HCT116 (cell line): ENCODE measurements around the gene DNASE2B. TPM values are rescaled to one million over a fixed set of nuclear protein-coding genes. Genes with fewer than 3 reads are reported as not detected.

Source experiments
- ATAC-seq: fragments of 200-7000 bp; cut with Tn5 transposase; 2 replicates; pipeline ENCODE4 v1.9.1; 2020; ENCODE audit warnings: mild to moderate bottlenecking, moderate library complexity
- BruUV-seq: library from RNA; stranded (reverse); fragments of 400-500 nt; replicated peaks from 2 replicates; lab custom pipeline; 2021; lab: Mats Ljungman, UMichigan
- CTCF ChIA-PET: fragments of 300-600 bp; sonication (Branson Sonifier 250); formaldehyde crosslinking; loops from one replicate; lab custom pipeline; 2021; ENCODE audit warnings: antibody characterized with exemption; lab: Charles Lee
- POLR2A ChIA-PET: fragments of 300-600, 350-600 bp; sonication (Branson Sonifier 250); formaldehyde crosslinking; loops from one replicate; lab custom pipeline; 2021; ENCODE audit warnings: antibody characterized with exemption; lab: Charles Lee
- RAD21 ChIA-PET, 2 experiments: fragments of 300-600 bp; sonication (Branson Sonifier 250); formaldehyde crosslinking; loops; one replicate each; lab custom pipeline; 2023; ENCODE audit warnings: low total read pairs in 2 of 2; ENCODE audit not compliant: uncharacterized antibody in 2 of 2, unreplicated experiment in 2 of 2, low non-redundant PET in 1 of 2; lab: Charles Lee
- DNase-seq: peaks from one replicate; pipeline ENCODE4 v3.0.0-alpha.2; 2010; ENCODE audit warnings: low read depth, low spot score
- H2AFZ ChIP-seq: fragments of 200-600 bp; shearing (Covaris generic), sonication (generic); 2 replicates; pipeline ENCODE4 v1.6.1; 2017; ENCODE audit warnings: low read depth, mixed run types, mixed read lengths, antibody characterized with exemption, low read length; ENCODE audit not compliant: poor library complexity, severe bottlenecking
- H3K27ac ChIP-seq: 2 replicates; pipeline ENCODE4 v1.5.1; 2012; ENCODE audit warnings: low read depth, low read length
- H3K27me3 ChIP-seq: fragments of 200-600 bp; sonication (generic); 2 replicates; pipeline ENCODE4 v1.6.1; 2016; ENCODE audit warnings: mixed run types, low read length, mixed read lengths; ENCODE audit not compliant: insufficient read depth
- H3K36me3 ChIP-seq, 2 experiments: fragments of 200-500 bp in 1 of 2; fragments of 200-600 bp in 1 of 2; sonication (Bioruptor generic) in 1 of 2; sonication (generic) in 1 of 2; 2 replicates each; pipeline versions ENCODE4 v1.5.1 to v1.6.1; 2014 to 2016; ENCODE audit warnings: low read length in 2 of 2, inconsistent platforms in 1 of 2, mixed read lengths in 1 of 2, mixed run types in 1 of 2; ENCODE audit not compliant: insufficient read depth in 2 of 2, control insufficient read depth in 1 of 2
- H3K4me1 ChIP-seq, 2 experiments: fragments of 200-600 bp in 1 of 2; sonication (generic) in 1 of 2; 2 replicates each; pipeline versions ENCODE4 v1.5.1 to v1.6.1; 2012 to 2017; ENCODE audit warnings: low read length in 2 of 2, inconsistent platforms in 1 of 2, mild to moderate bottlenecking in 1 of 2, mixed read lengths in 1 of 2, mixed run types in 1 of 2, moderate library complexity in 1 of 2; ENCODE audit not compliant: insufficient read depth in 2 of 2, control insufficient read depth in 1 of 2
- H3K4me2 ChIP-seq: fragments of 200-600 bp; sonication (generic); 2 replicates; pipeline ENCODE4 v1.6.1; 2017; ENCODE audit warnings: mixed run types, low read length, mixed read lengths
- H3K4me3 ChIP-seq, 2 experiments: fragments of 200-600 bp in 1 of 2; sonication (generic) in 1 of 2; replicated peaks in 1 of 2; 2 replicates each; pipeline ENCODE4 v1.5.1; 2011 to 2016; ENCODE audit warnings: low read length in 2 of 2, control low read depth in 1 of 2, low read depth in 1 of 2, mild to moderate bottlenecking in 1 of 2, mixed read lengths in 1 of 2, mixed run types in 1 of 2
- H3K79me2 ChIP-seq: fragments of 200-600 bp; sonication (generic); 2 replicates; pipeline ENCODE4 v1.6.1; 2017; ENCODE audit warnings: mild to moderate bottlenecking, mixed run types, low read length, moderate library complexity, mixed read lengths; ENCODE audit not compliant: insufficient read depth
- H3K9ac ChIP-seq: fragments of 200-600 bp; sonication (generic); 2 replicates; pipeline ENCODE4 v1.6.1; 2016; ENCODE audit warnings: low read length, mixed read lengths
- H3K9me2 ChIP-seq: fragments of 200-600 bp; sonication (generic), shearing (Covaris generic); 2 replicates; pipeline ENCODE4 v1.6.1; 2017; ENCODE audit warnings: mixed run types, mild to moderate bottlenecking, moderate library complexity; ENCODE audit not compliant: insufficient read depth
- H3K9me3 ChIP-seq, 2 experiments: fragments of 200-500 bp in 1 of 2; fragments of 200-600 bp in 1 of 2; sonication (Bioruptor generic) in 1 of 2; sonication (generic) in 1 of 2; 2 replicates each; pipeline ENCODE4 v1.6.1; 2014 to 2017; ENCODE audit warnings: low read length in 2 of 2, mixed read lengths in 2 of 2, inconsistent platforms in 1 of 2, low read depth in 1 of 2, mild to moderate bottlenecking in 1 of 2, mixed run types in 1 of 2, moderate library complexity in 1 of 2; ENCODE audit not compliant: control insufficient read depth in 1 of 2, insufficient read depth in 1 of 2
- H4K20me1 ChIP-seq: fragments of 200-600 bp; sonication (generic), shearing (Covaris generic); 2 replicates; pipeline ENCODE4 v1.6.1; 2017; ENCODE audit warnings: mixed run types, mild to moderate bottlenecking, moderate library complexity; ENCODE audit not compliant: insufficient read depth
- CEBPB ChIP-seq: IDR thresholded peaks from 2 replicates; pipeline ENCODE4 v1.6.1; 2012; ENCODE audit warnings: low read depth
- EGR1 ChIP-seq: IDR thresholded peaks from 2 replicates; pipeline ENCODE4 v1.6.1; 2012; ENCODE audit warnings: low read depth
- ELF1 ChIP-seq: IDR thresholded peaks from 2 replicates; pipeline ENCODE4 v1.6.1; 2012; ENCODE audit warnings: low read depth, borderline replicate concordance
- POLR2AphosphoS5 ChIP-seq: IDR thresholded peaks from 2 replicates; pipeline ENCODE4 v1.6.1; 2011; ENCODE audit warnings: mild to moderate bottlenecking, low read depth, low read length, moderate library complexity
- TCF7L2 ChIP-seq: IDR thresholded peaks from 2 replicates; pipeline ENCODE4 v1.7.0; 2011; ENCODE audit warnings: borderline replicate concordance, inconsistent platforms; ENCODE audit not compliant: insufficient read depth, insufficient read length; ENCODE audit errors: extremely low read depth
- ZNF274 ChIP-seq: fragments of 200-500 bp; sonication (Bioruptor generic); IDR thresholded peaks from 2 replicates; pipeline ENCODE4 v1.6.1; 2014; ENCODE audit warnings: mild to moderate bottlenecking, low read depth, low read length, inconsistent platforms
- intact Hi-C: fragments of 100-400 bp; cut with micrococcal nuclease; formaldehyde crosslinking; loops from 2 replicates; pipeline ENCODE4 v1.10.0; 2022
- total RNA-seq: library from RNA; stranded (reverse); gene quantifications from one replicate; pipeline ENCODE4 v1.2.1, GENCODE V29; 2021; ENCODE audit not compliant: unreplicated experiment
- TF ChIP-seq, protein P1 (sequence below), 3 experiments: fragments of 200-600 bp in 1 of 3; sonication (generic) in 1 of 3; IDR thresholded peaks in 2 of 3; conservative IDR thresholded peaks in 1 of 3; 2 replicates each; pipeline ENCODE4 v1.5.1; 2012 to 2017; ENCODE audit warnings: low read depth in 2 of 3, low read length in 2 of 3, antibody characterized with exemption in 1 of 3, borderline replicate concordance in 1 of 3, control low read depth in 1 of 3, mild to moderate bottlenecking in 1 of 3, mixed read lengths in 1 of 3, mixed run types in 1 of 3, moderate library complexity in 1 of 3; ENCODE audit not compliant: insufficient read depth in 1 of 3

The DNASE2B gene
- total RNA-seq, 1 experiment from 2014 or later: 0.42 TPM

DNA sequence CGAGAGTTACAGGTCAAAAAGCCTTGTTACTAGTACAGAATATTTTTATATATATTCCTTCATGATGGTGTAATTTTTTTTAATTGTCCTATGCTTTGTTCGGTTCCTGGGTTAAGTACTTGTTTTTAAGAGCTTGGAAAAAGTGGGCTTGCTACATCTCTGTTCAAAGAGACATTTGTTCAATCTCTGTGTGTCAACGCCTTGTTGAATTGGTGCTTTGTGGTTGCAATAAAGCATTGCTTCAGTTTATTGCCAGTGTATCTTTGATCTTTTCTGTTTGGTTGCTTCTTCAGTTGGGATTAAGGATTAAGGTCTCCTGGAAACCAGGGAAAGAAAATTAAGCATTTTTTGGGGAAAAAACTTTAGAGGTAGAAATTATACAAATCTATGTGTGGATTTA is 47.7 kb upstream of the DNASE2B start:
- ATAC-seq (no peak), DNase-seq (no peak)
- Histone ChIP-seq H4K20me1 (no peaks in the 10 kb centered on the region), H3K4me3 (no peak overlapping the region), H3K36me3 (no peaks in the 10 kb centered on the region), H3K79me2 (no peaks in the 10 kb centered on the region), H3K4me2 (no peak overlapping the region), H3K27ac (peak overlapping the region; percentile 97), H3K9me3 (no peaks in the 10 kb centered on the region), H3K9ac (no peak overlapping the region), H3K27me3 (no peaks in the 10 kb centered on the region), H3K4me1 (peaks cover 89% of the 10 kb centered on the region in 2 experiments), H2AFZ (no peak overlapping the region), H3K9me2 (no peaks in the 10 kb centered on the region)
- intact Hi-C loops: no loop called here
- ChIA-PET CTCF (no interaction called here), POLR2A (interaction anchor here (1.2 to 1.3 kb wide), 2 partner anchors 10 to 12 kb away, joined by 3 read pairs; no protein-coding TSS in a partner anchor), RAD21 (no interaction called here)
- TF ChIP-seq ELF1: no peak
- no peak for TF ChIP-seq POLR2AphosphoS5
- TF ChIP-seq, protein P1, sequence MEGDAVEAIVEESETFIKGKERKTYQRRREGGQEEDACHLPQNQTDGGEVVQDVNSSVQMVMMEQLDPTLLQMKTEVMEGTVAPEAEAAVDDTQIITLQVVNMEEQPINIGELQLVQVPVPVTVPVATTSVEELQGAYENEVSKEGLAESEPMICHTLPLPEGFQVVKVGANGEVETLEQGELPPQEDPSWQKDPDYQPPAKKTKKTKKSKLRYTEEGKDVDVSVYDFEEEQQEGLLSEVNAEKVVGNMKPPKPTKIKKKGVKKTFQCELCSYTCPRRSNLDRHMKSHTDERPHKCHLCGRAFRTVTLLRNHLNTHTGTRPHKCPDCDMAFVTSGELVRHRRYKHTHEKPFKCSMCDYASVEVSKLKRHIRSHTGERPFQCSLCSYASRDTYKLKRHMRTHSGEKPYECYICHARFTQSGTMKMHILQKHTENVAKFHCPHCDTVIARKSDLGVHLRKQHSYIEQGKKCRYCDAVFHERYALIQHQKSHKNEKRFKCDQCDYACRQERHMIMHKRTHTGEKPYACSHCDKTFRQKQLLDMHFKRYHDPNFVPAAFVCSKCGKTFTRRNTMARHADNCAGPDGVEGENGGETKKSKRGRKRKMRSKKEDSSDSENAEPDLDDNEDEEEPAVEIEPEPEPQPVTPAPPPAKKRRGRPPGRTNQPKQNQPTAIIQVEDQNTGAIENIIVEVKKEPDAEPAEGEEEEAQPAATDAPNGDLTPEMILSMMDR (IDR thresholded peaks at IDR 0.05 in 2 of 3, conservative IDR thresholded peaks at IDR 0.05 in 1 of 3; ENCODE audit: borderline replicate concordance in 1 of 3, insufficient read depth in 1 of 3, low read depth in 2 of 3, low read length in 2 of 3): no peak
- TF ChIP-seq TCF7L2: peak; percentile 80
- TF ChIP-seq CEBPB: 0 out of 2 replicates have a peak, but pooled peaks have one; percentile 35
- no TSS peak for BruUV-seq

DNA sequence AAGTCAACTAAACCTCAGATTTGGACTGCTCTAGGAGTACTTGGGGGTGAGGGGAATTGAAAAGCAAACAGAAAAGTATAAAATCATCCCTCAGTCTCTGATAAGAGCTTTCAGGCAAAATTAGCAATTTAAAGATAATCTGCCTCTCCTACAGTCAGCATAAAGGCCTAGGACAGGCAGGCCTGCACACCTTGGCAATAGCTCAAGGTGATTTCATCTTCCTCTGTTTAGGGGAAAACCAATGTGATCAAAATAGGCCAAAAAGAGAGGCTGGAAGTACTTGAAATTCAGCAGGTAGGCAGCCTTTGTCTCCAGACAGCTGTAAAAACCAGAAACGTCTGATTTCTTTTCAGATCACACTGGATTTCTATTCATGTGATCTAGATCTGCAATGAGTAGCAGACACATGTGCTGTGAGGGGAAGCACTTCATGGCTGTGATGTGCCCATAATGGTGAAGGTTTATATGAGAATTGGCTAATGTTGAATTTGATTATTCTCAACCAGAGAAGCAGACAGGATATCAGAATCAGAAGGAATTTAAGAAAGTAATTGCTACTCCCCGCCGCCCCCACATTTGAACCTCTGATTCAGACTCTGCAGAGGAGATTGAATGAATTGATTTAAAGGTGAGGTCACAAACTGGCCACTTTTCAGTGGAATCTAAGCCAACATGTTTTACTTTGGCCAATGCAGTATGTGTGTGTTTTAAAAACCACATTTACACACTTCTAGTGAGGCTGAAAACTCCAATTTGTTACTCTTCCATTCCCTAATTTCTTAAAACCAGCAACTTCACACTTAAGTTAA is 45.8 kb upstream of the DNASE2B start:
- POLR2A ChIA-PET: no interaction called here
- Histone ChIP-seq H3K27me3 (no peaks in the 10 kb centered on the region), H4K20me1 (no peaks in the 10 kb centered on the region), H3K9ac (peak overlapping the region; percentile 8), H3K4me2 (peak overlapping the region; percentile 48), H3K36me3 (no peaks in the 10 kb centered on the region), H3K9me3 (peaks cover 4 to 10% of the 10 kb centered on the region in 2 experiments; a peak in 1 of 4 replicates), H3K9me2 (no peaks in the 10 kb centered on the region), H3K4me3 (no peak overlapping the region), H3K27ac (peak overlapping the region; percentile 97), H3K79me2 (no peaks in the 10 kb centered on the region), H3K4me1 (peaks cover 70 to 72% of the 10 kb centered on the region in 2 experiments), H2AFZ (no peak overlapping the region)
- no peak for ATAC-seq
- no peak for DNase-seq
- intact Hi-C loops: no loop called here
- no TSS peak for BruUV-seq
- TF ChIP-seq EGR1: peak; percentile 90
- TF ChIP-seq ZNF274: no peak
- CTCF ChIA-PET: no interaction called here
- RAD21 ChIA-PET: no interaction called here
